ENCODE results near the gene PRKCG.
"Not testable (repeated sequence)": the region's sequence is repeated elsewhere in the genome, so short reads cannot be mapped to it uniquely, and the experiment has no call there.

The PRKCG gene

DNA sequence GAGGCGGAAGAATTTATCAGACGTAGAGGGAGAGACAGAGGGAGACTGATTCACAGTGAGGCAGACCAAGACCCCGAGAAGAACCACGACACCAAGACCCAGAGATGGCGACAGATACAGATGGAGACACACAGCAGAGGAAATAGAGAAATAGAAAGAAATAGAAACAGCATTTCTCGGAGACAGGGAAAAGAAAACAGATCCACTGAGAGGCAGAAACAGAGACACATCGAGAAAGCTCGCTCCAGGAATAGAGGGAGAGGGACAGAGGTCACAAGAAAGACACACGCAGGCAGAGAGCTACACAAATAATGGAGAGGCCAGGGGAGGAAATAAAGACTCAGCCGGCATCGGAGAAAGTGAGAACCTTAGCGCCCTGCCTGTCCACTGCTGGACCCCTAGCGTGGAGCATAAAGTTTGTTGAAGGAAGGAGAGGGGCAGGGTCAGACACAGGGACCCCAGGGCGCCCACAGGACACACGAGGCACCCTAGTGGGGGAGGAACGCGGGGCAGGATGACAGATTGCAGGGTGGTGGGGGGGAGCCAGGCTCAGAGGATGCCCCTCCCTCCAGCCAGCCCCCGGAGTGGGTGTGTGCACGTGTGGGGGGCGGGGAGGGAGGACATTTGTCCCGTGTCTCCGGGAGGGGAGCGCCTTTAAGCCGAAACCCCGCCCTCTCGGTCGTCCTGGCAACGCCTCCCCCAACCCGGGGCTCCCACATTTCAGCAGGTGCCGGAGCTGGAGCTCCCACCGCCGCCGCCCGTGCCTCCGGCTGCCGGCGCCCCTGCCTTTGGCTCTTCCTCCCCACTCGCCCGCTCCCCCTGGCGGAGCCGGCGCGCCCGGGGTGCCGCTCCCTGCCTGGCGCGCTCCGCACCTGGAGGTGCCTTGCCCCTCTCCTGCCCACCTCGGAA, at the start of gene PRKCG:
Gene PRKCG, plus strand, starts transcription at position 716 of the 909 bp plus-strand sequence. CDS start 298 bp downstream, outside the sequence.
- DNase-seq, result peak; percentile 56 to 75

DNA sequence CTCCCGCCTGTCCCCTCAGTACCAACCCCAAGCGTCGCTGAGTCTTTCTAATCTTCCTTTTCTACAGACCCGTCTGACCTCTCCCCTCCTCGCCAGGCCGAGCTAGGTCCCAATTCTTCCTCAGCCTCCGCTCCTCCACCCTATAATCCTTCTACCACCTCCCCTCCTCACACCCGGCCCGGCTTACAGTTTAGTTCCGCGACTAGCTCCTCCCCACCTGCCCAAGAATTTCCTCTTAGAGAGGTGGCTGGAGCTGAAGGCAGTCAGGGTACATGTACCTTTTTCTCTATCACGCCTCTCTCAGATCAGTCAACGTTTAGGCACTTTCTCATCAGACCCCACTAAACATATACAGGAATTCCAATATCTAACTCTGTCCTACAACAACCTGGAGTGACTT, 49.1 kb upstream of the PRKCG start:
- not testable (repeated sequence) for DNase-seq

DNA sequence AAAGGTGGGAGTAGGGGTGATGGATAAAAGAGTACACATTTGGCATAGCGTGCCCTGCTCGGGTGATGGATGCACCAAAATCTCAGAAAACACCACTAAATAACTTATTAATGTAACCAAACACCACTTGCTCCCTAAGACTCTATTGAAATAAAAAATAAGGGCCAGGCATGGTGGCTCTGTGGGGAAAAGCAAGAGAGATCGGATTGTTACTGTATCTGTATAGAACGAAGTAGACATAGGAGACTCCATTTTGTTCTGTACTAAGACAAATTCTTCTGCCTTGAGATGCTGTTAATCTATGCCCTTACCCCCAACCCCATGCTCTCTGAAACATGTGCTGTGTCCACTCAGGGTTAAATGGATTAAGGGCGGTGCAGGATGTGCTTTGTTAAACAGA, 43.6 kb upstream of the PRKCG start:
- DNase-seq, result not testable (repeated sequence)

DNA sequence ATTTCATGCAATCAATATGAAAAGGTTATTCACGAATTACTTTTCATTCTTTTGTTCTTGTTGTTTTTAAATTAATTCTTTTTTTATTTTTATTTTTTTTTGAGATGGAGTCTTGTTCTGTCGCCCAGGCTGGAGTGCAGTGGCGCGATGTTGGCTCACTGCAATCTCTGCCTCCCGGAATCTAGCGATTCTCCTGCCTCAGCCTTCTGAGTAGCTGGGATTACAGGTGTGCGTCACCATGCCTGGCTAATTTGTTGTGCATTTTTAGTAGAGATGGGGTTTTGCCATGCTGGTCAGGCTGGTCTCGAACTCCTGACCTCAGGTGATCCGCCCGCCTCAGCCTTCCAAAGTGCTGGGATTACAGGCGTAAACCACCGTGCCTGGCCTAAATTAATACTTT, 41.8 kb upstream of the PRKCG start:
- not testable (repeated sequence) for DNase-seq

DNA sequence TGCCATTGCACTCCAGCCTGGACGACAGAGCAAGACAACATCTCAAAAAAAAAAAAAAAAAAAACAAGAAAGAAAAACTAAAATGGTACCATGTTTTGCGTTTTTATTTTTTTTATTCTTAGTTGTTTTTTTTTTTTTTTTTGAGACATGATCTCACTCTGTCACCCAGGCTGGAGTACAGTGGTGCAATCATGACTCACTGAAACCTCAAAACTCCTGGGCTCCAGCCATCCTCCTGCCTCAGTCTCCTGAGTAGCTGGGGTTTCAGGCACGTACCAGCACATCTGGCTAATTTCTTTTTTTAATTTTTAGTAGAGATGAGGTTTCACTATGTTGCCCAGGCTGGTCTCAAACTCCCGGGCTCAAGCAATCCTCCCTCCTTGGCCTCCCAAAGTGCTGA, 41.1 kb upstream of the PRKCG start:
- DNase-seq, result not testable (repeated sequence)

DNA sequence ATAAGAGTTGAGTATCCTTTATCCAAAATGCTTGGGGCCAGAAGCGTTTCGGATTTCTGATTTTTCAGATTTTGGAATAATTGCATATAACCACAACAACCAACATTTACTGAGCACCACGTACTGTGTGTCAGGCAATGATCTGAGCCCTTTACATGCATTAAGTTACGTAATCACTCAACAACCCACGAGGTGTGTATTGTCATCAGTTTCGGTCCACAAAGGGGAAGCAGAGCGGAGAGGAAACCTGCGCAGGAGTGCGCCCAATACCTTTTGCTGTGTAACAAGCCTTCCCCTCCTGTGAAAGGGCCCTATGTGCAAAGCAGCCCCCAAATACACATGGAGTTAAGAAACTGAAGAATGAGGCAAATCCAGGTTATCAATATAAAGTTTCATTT, 37.1 kb upstream of the PRKCG start:
- DNase-seq, result no peak

DNA sequence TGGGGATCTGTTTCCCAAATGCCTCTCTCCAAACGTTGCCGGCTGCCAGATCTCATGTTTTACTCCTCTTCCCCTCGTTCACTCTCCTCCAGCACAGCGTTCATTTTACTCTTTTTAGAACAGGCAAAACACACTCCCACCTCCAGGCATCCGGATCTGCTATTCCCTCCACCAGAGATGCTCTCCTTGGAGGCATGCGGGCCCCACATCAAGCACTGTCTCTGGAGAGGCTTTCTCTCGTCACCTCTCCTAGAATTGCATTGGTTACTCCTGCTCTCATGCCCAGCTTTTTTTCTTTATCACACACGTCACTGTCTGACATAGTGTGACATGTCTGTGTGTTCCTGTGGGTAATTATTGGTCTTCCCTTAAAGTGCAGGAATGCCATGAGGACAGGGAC, 34.4 kb upstream of the PRKCG start:
- no peak for DNase-seq

DNA sequence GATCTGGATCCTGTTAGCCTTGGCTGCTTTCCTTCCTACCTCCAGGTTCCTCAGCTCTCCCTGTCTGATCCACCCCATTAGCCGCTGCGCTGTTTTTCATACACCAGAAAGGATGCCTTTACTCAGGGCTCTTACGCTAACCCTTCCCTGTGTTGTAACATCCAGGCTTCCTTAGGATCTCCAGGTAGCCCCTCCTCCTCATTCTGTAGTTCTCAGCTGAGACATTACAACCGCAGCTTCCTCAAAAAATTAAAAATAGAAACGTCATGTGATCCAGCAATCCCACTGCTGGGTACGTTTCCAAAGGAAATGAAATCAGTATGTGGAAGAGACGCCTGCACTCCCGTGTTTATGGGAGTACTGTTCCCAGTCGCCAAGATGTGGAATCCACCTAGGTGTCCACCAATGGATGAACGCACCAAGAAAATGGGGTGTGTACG, 32.7 kb upstream of the PRKCG start:
- no peak for DNase-seq

DNA sequence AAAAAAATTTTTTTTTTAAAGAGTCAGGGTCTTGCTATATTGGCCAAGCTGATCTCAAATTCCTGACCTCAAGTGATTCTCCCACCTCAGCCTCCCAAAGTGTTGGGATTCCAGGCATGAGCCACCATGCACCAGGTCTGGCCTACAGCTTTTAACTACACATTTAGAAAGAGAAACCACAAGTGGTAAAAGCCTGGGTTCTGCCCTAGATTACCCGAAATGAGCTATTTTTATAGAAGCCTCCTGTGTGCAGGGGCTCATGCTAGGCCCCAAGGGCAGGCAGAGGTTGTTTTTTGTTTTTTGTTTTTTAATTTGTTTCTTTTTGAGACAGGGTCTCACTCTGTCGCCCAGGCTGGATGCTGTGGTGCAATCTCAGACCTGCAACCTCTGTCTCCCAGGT, 28.3 kb upstream of the PRKCG start:
- no peak for DNase-seq

DNA sequence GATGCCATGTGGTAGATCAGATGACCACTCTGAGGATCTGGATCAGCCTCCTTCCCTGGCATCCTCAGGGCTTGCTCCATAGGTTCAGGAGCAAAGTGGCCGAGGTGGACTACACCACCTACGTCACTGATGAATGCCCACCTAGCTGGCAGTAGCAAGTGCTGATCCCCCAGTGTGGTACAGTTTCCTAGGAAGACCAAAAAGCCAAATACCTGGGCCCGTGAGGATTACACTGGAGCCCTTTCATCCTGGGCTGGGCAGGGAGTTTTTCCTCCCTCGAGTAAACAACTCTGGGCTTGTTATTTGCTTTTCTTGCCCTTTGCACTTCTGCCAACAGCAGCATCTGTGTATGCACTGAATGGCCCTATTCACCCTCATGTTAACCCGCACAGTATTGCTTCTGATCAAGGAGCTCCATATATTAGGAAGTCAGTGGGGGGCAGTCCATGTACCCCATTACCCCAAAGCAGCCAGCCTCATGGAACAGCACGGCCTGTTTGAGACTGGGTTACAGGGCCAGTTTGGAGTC, 17.6 kb upstream of the PRKCG start:
- DNase-seq, result peak; percentile 45 to 55

DNA sequence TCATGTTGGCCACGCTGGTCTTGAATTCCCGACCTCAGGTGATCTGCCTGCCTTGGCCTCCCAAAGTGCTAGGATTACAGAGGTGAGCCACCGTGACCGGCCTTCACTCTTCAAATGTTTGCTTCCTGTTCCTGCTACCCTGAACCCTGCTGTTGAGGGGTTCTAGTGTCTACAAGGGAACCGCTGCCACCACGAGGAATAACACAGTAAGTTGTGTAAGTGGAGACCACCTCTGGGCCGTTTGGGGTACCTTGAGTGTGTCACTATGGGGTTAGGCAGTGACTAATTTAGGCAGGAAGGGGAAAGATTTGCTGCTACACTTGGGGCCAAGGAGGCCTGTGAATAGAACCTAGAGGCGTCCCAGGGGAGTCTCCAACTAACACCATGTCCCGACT, 16.5 kb upstream of the PRKCG start:
- DNase-seq, result no peak

DNA sequence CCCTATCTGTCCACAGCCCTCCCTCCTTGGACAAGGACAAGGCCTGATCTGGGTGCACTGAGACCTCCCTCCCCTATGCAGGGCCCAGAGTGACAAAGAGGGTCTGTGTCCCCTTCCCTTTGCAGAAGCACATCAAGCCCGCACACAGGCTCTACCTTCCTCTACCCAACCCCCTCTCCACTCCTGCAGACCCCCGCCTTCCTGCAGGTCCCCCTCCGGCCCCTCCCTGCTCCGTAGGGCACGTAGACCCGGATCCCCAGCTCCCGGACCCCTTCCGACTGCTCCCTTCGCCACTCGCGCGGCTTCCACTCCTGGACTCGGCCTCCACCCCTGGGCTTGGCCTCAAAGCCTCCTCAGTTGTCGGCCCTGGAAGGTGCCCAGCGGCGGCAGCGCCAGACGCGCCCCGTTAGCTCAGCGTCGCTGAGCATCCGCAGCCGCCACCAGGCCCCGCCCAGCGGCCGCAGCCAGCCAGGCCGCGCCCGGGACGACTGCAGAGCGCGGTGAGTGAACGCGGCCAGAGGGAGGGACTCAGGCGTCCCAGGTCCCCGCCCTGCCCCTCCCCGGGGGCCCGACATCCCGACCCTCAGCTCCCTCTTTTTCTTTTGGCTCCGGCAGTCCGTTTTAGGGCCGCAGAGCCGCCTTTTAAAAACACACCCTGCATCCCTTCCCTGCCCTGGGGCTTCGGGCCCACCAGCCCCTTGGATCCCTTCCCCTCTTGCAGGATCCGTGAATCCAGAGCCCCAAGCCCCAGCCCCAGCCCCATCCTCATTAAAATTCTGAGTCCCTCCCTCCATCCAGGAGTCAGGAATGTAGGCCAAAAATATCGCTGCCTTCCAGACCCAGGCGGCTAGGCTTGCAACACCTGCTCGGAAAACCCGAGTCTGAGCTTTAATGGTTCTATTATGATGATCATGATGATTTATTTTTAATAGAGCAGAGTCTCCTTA, 15.8 kb upstream of the PRKCG start:
- DNase-seq, result peak; percentile 71 to 77

DNA sequence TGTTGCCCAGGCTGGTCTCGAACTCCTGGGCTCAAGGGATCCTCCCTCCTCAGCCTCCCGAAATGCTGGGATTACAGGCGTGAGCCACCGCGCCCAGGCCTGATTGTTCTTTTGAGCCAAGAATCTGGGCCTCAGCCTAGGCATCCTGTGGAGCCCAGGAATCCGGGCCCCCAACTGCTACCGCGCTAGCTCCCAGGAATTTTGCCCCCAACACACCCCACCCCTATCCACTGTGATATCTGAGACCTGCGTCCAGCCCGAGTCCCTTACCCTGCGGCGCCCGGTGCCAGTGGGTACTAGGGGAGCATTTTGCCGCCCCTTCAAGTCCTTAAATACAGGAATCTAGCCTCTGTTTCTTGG, 15.2 kb upstream of the PRKCG start:
- no peak for DNase-seq

DNA sequence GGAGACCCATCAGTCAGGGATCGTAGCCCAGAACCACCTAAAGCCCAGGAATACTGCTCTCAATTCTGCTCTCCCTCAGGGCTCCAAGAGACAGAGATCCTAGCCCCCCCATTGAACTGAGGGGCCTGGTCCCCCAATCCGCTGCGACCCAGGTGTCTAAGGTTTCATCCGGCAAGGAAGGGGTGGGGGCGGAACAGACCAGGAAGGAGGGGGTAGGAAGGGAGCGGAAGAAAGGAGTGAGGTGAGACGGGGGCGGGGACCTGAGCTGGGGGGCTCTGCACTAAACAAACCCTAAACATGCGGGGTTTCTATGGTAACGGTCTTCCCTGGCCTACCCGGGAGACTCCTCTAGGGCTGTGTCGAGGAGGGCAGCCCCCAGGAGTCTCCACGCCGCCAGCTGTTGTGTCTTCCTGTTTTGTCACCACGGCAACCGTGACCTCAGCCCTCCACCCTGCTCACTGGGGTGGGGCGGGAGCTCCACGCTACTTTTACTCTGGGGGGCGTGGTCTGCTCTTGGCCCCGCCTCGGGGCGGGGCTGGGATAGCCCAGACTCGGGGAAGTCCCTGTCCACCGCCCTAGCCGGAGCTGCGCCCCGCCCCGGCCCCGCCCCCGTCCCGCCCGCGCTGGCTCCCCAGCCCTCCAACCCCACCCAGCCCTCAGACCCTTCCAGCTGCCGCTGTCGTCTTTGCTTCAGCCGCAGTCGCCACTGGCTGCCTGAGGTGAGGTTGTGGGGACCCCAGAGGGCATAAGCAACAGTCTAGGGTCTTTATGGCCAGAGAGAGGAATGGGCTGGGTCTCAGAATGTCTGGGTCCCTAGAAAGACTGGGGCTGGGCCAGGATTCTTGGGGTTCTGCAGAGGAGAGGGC, 14.5 kb upstream of the PRKCG start, which contains the start of gene MYADM:
Gene MYADM, plus strand, starts transcription at position 659 of the 866 bp plus-strand sequence. CDS start 5,647 bp downstream, outside the sequence.
- peak; percentile 93 to 96 for DNase-seq

DNA sequence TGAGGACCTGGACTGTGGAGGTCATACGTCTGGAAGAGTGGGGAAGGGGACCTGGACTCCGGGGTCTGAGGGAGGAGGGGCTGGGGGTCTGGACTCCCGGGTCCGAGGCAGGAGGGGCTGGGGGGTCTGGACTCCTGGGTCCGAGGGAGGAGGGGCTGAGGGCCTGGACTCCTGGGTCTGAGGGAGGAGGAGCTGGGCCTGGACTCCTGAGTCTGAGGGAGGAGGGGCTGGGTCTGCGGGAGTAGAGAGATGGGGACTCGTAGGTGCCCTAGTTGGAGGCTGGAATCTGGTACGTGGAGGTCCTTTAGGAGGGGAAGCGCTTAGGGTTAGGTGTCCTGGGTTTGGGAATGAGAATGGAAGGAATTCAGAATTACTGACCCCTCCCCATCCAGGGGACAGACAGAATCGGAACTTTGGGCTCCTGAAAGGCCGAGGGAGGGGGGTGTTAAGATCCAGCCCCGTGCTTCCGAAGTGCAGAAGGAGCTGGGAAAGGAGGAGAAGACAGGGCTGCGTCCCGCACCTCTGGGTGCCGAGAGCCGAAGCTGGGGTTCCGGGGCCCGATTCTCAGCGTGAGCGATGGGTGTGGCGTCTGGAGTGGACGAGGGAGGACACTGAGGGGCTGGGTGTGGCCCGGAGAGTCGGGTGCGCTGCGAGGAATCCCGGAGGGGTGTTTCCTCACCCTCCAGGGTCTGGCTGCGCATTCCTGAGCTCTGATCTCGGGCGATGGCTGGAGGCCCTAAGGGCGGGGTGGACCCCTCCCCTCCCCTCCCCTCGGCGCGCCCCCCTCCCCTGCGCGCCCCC, 13.7 kb upstream of the PRKCG start:
- DNase-seq, result peak; percentile 8 to 20

DNA sequence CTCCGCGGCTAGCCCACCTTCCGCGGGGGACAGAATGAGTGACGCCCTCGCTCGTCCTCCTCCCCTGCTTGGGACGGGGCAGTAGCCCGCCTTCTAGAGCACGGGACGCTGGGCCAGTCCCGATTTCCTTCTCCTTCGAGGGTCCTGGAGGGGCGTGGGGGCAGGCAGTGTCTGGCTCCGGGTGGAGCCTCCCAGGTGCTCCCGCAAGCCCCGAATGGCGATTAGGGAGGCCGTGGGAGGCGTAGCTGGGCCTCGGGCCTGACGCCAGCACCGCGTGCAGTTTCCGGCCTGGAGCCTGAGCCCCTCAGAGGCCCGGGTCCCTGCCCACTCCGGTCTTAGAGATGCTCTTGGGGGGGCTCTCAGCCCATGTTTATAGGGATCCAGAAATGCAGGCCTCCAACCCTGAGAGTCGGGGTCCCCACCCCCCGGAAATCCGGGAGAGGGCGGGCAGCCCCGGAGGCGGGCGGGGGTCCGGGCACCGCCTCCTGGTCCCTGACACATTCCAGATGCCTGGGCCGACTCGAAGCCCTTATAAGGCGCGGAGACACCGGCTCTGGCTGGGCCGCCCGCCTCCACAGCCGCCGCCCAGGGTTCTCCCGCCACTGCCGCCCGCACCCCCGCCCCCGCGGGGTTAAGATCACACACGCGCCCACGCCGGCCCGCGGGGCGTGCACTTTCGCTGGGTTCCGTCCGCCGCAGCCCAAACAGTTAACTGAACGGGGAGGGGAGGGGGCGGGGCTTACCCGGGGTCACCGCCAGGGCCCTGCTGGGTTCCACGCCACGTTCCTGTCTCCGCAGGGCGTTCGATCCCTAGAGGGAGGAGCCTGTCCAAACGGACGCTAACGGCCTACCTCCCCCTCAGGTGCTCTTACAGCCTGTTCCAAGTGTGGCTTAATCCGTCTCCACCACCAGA, 12.8 kb upstream of the PRKCG start:
- peak; percentile 75 to 80 for DNase-seq

DNA sequence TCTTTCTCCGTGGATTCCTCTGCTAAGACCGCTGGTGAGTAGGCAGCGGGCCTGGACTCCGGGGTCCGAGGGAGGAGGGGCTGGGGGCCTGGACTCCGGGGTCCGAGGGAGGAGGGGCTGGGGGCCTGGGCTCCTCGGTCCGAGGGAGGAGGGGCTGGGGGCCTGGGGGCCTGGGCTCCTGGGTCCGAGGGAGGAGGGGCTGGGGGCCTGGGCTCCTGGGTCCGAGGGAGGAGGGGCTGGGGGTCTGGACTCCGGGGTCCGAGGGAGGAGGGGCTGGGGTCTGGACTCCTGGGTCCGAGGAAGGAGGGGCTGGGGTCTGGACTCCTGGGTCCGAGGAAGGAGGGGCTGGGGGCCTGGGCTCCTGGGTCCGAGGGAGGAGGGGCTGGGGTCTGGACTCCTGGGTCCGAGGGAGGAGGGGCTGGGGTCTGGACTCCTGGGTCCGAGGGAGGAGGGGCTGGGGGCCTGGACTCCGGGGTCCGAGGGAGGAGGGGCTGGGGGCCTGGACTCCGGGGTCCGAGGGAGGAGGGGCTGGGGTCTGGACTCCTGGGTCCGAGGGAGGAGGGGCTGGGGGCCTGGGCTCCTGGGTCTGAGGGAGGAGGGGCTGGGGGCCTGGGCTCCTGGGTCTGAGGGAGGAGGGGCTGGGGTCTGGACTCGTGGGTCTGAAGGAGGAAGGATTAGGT, 12.1 kb upstream of the PRKCG start:
- not testable (repeated sequence) for DNase-seq

DNA sequence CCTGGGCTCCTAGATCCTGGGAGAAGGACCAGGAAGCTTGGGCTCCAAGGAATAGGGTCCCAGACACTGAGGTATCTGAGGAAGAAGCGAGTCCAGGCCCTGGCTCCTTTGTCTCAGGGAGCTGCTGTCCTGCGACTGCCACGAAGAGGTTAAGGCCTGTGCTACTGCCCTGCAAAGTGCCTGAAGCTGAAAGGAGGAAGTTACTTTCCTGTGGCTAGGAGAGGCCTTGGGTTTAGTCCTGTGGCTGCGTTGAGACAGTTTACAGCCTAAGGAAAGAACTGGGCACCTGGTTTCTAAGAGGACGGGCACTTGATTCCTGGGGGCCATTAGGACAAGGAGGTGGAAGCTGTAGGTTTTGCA, 11.5 kb upstream of the PRKCG start:
- no peak for DNase-seq

DNA sequence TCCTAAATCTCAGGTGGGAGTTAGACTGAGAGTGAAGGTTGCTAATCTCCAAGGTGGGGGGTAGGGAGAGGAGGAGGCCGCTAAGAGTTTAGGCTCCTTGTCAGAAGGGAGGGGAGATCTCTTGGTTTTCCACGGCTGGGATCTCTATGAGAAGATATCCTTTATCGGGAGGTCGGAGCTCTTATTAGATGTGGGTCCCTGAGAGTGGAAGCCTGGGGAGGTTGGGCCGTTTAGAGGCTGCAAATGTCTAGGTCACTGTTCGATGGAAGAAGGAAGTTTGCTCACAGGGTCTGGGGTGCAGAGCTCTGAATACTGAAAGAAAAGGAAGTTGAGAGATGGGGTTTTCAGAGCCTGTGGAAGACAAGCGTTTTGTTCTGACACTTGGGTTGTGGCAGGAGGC, 10.5 kb upstream of the PRKCG start:
- DNase-seq, result no peak

DNA sequence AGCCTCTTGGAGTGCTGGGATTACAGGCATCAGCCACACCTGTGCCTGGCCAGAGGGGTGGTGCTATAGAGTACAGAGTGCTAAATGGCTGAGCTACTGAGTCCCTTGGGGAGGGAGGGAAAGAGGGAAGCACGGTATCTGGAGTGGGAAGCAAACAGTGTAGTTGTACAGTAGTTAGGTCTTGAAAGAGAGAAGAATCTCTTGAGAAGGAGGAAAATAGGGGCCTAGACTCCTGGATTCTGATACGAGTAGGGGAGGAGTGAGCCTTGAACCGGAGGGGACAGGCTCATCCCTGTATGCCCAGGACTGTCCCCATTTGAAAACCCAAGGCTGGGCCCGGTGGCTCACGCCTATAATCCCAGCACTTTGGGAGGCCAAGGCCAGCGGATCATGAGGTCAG, 9.2 kb upstream of the PRKCG start:
- no peak for DNase-seq
